ENCODE measurements around the gene NAA10. TPM values are rescaled to one million over a fixed set of nuclear protein-coding genes. Genes with fewer than 3 reads are reported as not detected.

The NAA10 gene
- total and polyA plus RNA-seq, 2 of the 13 experiments (the other 11 are each of a cell fraction or from before 2014, with no cell fraction given): 49.2 to 51.7 TPM

DNA sequence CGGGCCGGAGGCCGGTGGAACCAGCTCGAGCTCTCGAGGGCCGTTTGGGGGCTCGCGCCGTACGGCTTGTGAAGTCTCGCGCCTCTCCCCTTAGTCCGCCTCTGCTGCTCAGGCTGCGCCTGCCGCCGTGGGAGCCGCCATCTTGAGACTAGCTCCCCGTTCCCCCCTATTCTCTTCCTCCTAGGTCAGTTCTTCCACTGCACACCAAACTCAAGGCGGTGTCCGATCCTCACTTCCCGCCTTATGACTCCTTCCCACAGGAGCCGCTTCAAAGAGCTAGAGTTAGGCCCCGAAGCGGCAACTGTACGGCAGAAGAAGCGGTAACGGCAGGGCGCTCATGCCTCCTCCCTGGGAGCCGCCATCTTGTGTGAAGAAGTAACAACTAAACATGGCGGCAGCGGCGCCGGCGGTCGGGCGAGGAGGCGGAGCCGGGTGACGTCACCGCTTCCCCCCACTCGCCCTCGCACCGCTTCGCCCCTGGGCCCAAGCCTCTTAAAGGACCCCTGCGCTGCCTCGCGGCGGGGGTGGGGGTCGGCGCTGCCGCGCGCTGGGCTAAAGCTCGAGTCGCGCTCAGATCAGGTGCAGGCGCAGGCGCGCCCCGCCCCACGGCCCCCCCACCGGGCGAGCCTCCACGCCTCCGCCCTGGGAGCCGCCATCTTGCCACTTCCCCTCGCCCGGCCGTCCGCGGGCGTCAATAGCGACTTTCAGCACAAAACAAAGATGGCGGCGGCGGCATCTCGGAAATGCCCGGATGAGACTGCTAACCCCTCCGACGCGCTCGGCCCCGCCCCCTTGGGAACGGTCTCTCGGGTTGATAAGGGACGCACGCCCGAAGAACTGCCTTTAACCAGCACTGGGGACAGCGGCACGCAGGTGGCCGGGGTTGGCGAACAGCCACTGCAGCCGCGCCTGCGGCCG is 36.9 kb upstream of the NAA10 start, which contains the start of gene HCFC1 (continued):
- TF ChIP-seq MTA3 (CRISPR knock-in tag; IDR thresholded peaks at IDR 0.05): no peak
- TF ChIP-seq, protein P1, sequence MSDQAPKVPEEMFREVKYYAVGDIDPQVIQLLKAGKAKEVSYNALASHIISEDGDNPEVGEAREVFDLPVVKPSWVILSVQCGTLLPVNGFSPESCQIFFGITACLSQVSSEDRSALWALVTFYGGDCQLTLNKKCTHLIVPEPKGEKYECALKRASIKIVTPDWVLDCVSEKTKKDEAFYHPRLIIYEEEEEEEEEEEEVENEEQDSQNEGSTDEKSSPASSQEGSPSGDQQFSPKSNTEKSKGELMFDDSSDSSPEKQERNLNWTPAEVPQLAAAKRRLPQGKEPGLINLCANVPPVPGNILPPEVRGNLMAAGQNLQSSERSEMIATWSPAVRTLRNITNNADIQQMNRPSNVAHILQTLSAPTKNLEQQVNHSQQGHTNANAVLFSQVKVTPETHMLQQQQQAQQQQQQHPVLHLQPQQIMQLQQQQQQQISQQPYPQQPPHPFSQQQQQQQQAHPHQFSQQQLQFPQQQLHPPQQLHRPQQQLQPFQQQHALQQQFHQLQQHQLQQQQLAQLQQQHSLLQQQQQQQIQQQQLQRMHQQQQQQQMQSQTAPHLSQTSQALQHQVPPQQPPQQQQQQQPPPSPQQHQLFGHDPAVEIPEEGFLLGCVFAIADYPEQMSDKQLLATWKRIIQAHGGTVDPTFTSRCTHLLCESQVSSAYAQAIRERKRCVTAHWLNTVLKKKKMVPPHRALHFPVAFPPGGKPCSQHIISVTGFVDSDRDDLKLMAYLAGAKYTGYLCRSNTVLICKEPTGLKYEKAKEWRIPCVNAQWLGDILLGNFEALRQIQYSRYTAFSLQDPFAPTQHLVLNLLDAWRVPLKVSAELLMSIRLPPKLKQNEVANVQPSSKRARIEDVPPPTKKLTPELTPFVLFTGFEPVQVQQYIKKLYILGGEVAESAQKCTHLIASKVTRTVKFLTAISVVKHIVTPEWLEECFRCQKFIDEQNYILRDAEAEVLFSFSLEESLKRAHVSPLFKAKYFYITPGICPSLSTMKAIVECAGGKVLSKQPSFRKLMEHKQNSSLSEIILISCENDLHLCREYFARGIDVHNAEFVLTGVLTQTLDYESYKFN (CRISPR knock-in tag; conservative IDR thresholded peaks at IDR 0.05): no peak
- TF ChIP-seq ZNF7 (CRISPR knock-in tag; IDR thresholded peaks at IDR 0.05): no peak
- TF ChIP-seq NFIC (IDR thresholded peaks at IDR 0.05; ENCODE audit: low read length): no peak
- TF ChIP-seq FOXP4 (CRISPR knock-in tag; IDR thresholded peaks at IDR 0.05): no peak
- TF ChIP-seq STAT5B (CRISPR knock-in tag; IDR thresholded peaks at IDR 0.05): no peak
- TF ChIP-seq, protein P2, sequence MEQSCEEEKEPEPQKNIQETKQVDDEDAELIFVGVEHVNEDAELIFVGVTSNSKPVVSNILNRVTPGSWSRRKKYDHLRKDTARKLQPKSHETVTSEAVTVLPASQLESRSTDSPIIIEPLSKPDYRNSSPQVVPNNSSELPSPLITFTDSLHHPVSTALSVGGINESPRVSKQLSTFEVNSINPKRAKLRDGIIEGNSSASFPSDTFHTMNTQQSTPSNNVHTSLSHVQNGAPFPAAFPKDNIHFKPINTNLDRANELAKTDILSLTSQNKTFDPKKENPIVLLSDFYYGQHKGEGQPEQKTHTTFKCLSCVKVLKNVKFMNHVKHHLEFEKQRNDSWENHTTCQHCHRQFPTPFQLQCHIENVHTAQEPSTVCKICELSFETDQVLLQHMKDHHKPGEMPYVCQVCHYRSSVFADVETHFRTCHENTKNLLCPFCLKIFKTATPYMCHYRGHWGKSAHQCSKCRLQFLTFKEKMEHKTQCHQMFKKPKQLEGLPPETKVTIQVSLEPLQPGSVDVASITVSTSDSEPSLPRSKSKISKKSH (CRISPR knock-in tag; IDR thresholded peaks at IDR 0.05; ENCODE audit: borderline replicate concordance): no peak
- no peak for TF ChIP-seq ZNF775 (CRISPR knock-in tag; IDR thresholded peaks at IDR 0.05; ENCODE audit: borderline replicate concordance)
- TF ChIP-seq SRY (CRISPR knock-in tag; IDR thresholded peaks at IDR 0.05): no peak
- no peak for TF ChIP-seq ZBTB8A (CRISPR knock-in tag; IDR thresholded peaks at IDR 0.05; ENCODE audit: borderline replicate concordance, low read depth)
- TF ChIP-seq DRAP1 (CRISPR knock-in tag; IDR thresholded peaks at IDR 0.05): no peak; the same call in 1 of the 2 replicates
- TF ChIP-seq NFE2L1 (CRISPR knock-in tag; IDR thresholded peaks at IDR 0.05; ENCODE audit: borderline replicate concordance): no peak
- no peak for TF ChIP-seq HNF4G (IDR thresholded peaks at IDR 0.05; ENCODE audit: borderline replicate concordance, low read depth, low read length)
- TF ChIP-seq HNF4G (CRISPR knock-in tag; IDR thresholded peaks at IDR 0.05; ENCODE audit: borderline replicate concordance, low read depth): no peak
- TF ChIP-seq ZSCAN29 (CRISPR knock-in tag; conservative IDR thresholded peaks at IDR 0.05): no peak
- TF ChIP-seq NBN (conservative IDR thresholded peaks at IDR 0.05): no peak
- no peak for TF ChIP-seq ZMYM2 (CRISPR knock-in tag; IDR thresholded peaks at IDR 0.05)
- no peak for TF ChIP-seq CREB3 (CRISPR knock-in tag; IDR thresholded peaks at IDR 0.05)
